Measurements from ENCODE around the gene ANO8.

DNA sequence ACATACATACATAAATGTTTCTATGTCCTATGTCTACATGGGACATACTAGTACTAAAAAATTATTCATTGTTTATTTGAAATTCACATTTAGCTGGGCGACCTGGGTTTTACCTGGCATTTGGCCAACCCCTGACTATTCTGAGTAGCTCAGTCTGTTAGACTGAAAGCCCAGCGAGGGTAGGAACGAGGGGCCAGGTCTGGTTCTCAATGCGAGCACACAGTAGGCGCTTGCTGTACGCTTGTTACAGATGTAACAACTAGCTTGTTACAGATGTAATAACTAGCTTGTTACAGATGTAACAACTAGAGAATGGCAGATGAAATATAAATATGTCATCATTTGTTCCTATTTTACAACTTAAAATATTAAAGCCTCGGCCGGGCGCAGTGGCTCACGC is 920 bp upstream of the ANO8 start:
- TF ChIP-seq POLR2A (IDR thresholded peaks at IDR 0.05; ENCODE audit: low read length) (no peak), GATA1 (IDR thresholded peaks at IDR 0.05; ENCODE audit: low read depth, low read length) (no peak)

All from erythroblast (primary cell).